K562 (cell line): ENCODE data around the gene TENM4. TPM values are rescaled to one million over a fixed set of nuclear protein-coding genes. Genes with fewer than 3 reads are reported as not detected.

Source experiments
- ATAC-seq: fragments of 200-7000 bp; cut with Tn5 transposase; 3 replicates; pipeline ENCODE4 v1.9.1; 2020; ENCODE audit warnings: moderate library complexity
- BruUV-seq: library from RNA; stranded (reverse); fragments of 400-500 nt; replicated peaks from 2 replicates; lab custom pipeline; 2021; lab: Mats Ljungman, UMichigan
- CTCF ChIA-PET: fragments of 300-600 bp; formaldehyde crosslinking; extraction: SDS; loops from one replicate; lab custom pipeline; 2021; ENCODE audit warnings: low intra/inter-chr PET ratio; lab: Yijun Ruan, JAX
- POLR2A ChIA-PET: fragments of 300-600, 350-650 bp; sonication (Branson Sonifier 250); formaldehyde crosslinking; extraction: SDS; loops from one replicate; lab custom pipeline; 2021; ENCODE audit warnings: antibody characterized with exemption, inconsistent platforms; lab: Yijun Ruan, JAX
- DNase-seq, 4 experiments: peaks; one replicate each; pipeline versions ENCODE4 v3.0.0 to v3.0.0-alpha.2; 2011 to 2018; ENCODE audit warnings: low spot score in 3 of 4, mixed read lengths in 3 of 4; ENCODE audit errors: extremely low read depth in 1 of 4
- FAIRE-seq: peaks from 2 replicates; lab custom pipeline; 2011; peaks lifted over from hg19 to GRCh38; lab: Jason Lieb, UNC
- H2AFZ ChIP-seq: 2 replicates; pipeline ENCODE4 v1.6.0; 2011; ENCODE audit warnings: low read depth, low read length, control low read depth, inconsistent platforms
- H3K27ac ChIP-seq: fragments of 200-600 bp; 3 replicates; pipeline ENCODE4 v1.8.0; 2011; ENCODE audit warnings: low read depth, mild to moderate bottlenecking, control low read depth, inconsistent platforms, low read length, moderate library complexity, mixed read lengths; ENCODE audit errors: extremely low read depth
- H3K27me3 ChIP-seq, 2 experiments: fragments of 300-600 bp in 1 of 2; 2 replicates in 1 of 2; 3 replicates in 1 of 2; pipeline versions ENCODE4 v1.6.0 to v1.8.0; 2011; ENCODE audit warnings: inconsistent platforms in 2 of 2, low read length in 2 of 2, mild to moderate bottlenecking in 1 of 2, mixed read lengths in 1 of 2, moderate library complexity in 1 of 2; ENCODE audit not compliant: control insufficient read depth in 2 of 2, insufficient read depth in 2 of 2
- H3K36me3 ChIP-seq: fragments of 300-600 bp; 3 replicates; pipeline ENCODE4 v1.8.0; 2011; ENCODE audit warnings: mild to moderate bottlenecking, low read length, inconsistent platforms; ENCODE audit not compliant: control insufficient read depth, insufficient read depth
- H3K4me1 ChIP-seq, 2 experiments: fragments of 200-600 bp in 1 of 2; replicated peaks in 1 of 2; 2 replicates in 1 of 2; 3 replicates in 1 of 2; pipeline versions ENCODE4 v1.5.1 to v1.8.0; 2011; ENCODE audit warnings: inconsistent platforms in 2 of 2, low read length in 2 of 2, mild to moderate bottlenecking in 1 of 2, mixed read lengths in 1 of 2, moderate library complexity in 1 of 2; ENCODE audit not compliant: control insufficient read depth in 2 of 2, insufficient read depth in 2 of 2
- H3K4me2 ChIP-seq: 2 replicates; pipeline ENCODE4 v1.6.1; 2011; ENCODE audit warnings: low read length, control low read depth, inconsistent platforms, mixed read lengths; ENCODE audit not compliant: insufficient read depth
- H3K4me3 ChIP-seq: fragments of 200-600 bp; sonication (generic), shearing (Covaris generic); 2 replicates; pipeline ENCODE4 v1.5.1; 2016; ENCODE audit warnings: control low read depth, inconsistent platforms
- H3K79me2 ChIP-seq: fragments of 200-600 bp; 3 replicates; pipeline ENCODE4 v1.8.0; 2011; ENCODE audit warnings: low read length, inconsistent platforms; ENCODE audit not compliant: control insufficient read depth, insufficient read depth
- H3K9ac ChIP-seq, 2 experiments: 2 replicates each; pipeline versions ENCODE4 v1.6.0 to v1.6.1; 2011; ENCODE audit warnings: low read depth in 2 of 2, low read length in 2 of 2, control low read depth in 1 of 2, inconsistent platforms in 1 of 2, mild to moderate bottlenecking in 1 of 2, mixed read lengths in 1 of 2; ENCODE audit not compliant: insufficient read depth in 1 of 2
- H3K9me1 ChIP-seq: one replicate; pipeline ENCODE4 v1.6.0; 2011; ENCODE audit warnings: inconsistent platforms, mild to moderate bottlenecking, low read length, moderate library complexity; ENCODE audit not compliant: control insufficient read depth, insufficient read depth
- H3K9me3 ChIP-seq: replicated peaks from 2 replicates; pipeline ENCODE4 v1.5.1; 2011; ENCODE audit warnings: low read depth, low read length, inconsistent platforms; ENCODE audit not compliant: control insufficient read depth, insufficient read depth
- H4K20me1 ChIP-seq: replicated peaks from 2 replicates; pipeline ENCODE4 v1.6.1; 2011; ENCODE audit warnings: low read length, inconsistent platforms, mixed read lengths; ENCODE audit not compliant: control insufficient read depth, insufficient read depth
- HDAC6 ChIP-seq: IDR thresholded peaks from 2 replicates; pipeline ENCODE4 v1.6.1; 2012; ENCODE audit warnings: low read depth, mild to moderate bottlenecking, control low read depth, inconsistent platforms, low read length, moderate library complexity
- NFE2L1 ChIP-seq: fragments of 450-650 bp; IDR thresholded peaks from 2 replicates; pipeline ENCODE4 v1.6.1; 2016; ENCODE audit warnings: missing genetic modification characterization, low read depth, mild to moderate bottlenecking, missing compliant biosample characterization, moderate library complexity, borderline replicate concordance
- NFIC ChIP-seq: fragments of 450-650 bp; IDR thresholded peaks from 2 replicates; pipeline ENCODE4 v1.6.1; 2017; ENCODE audit warnings: mild to moderate bottlenecking, inconsistent platforms
- NKRF ChIP-seq: fragments of 450-650 bp; IDR thresholded peaks from 2 replicates; pipeline ENCODE4 v1.6.1; 2016; ENCODE audit warnings: borderline replicate concordance
- ZNF224 ChIP-seq: sonication (generic); formaldehyde crosslinking; IDR thresholded peaks from 2 replicates; pipeline ENCODE4 v1.8.0; 2022; ENCODE audit warnings: mild to moderate bottlenecking, missing genetic modification reagents
- WGBS: fragments of 100-300 bp; shearing (Covaris generic); methylation state at CpG from one replicate; pipeline ENCODE4 v1.1.6; 2016; ENCODE audit warnings: low coverage, mixed read lengths; ENCODE audit not compliant: insufficient coverage; ENCODE audit errors: missing lambda C conversion rate; 5-methylcytosine and 5-hydroxymethylcytosine counted together
- in situ Hi-C: fragments of 300-500 bp; cut with MboI; formaldehyde crosslinking; loops from 4 replicates; pipeline ENCODE4 v1.15.0; 2018; ENCODE audit warnings: inconsistent platforms, mixed read lengths
- intact Hi-C: fragments of 100-400 bp; cut with micrococcal nuclease; formaldehyde crosslinking; loops from 2 replicates; pipeline ENCODE4 v1.14.2; 2022
- polyA plus RNA-seq, 8 experiments: library from polyadenylated mRNA; depleted of rRNA in 4 of 8; stranded (reverse) in 5 of 8; unstranded in 3 of 8; fragments of >200 nt; fragmentation: Nextera tagmentation in 2 of 8; fragmentation: Illumina TruSeq in 1 of 8; extraction: Ambion mirVana in 2 of 8; extraction: Trizol in 1 of 8; gene quantifications; 2 replicates each; pipeline versions ENCODE4 v1.2.1 to v1.2.3, GENCODE V29; 2011 to 2014; ENCODE audit warnings: inconsistent platforms in 1 of 8, missing spikeins in 1 of 8
- total RNA-seq, 7 experiments: library from RNA; depleted of rRNA in 6 of 7; stranded (reverse); fragments of >200 nt in 6 of 7; fragmentation: Illumina TruSeq in 2 of 7; extraction: Trizol in 2 of 7; gene quantifications; 2 replicates each; pipeline versions ENCODE4 v1.2.1 to v1.2.3, GENCODE V29; 2011 to 2021; ENCODE audit warnings: low replicate concordance in 1 of 7

The TENM4 gene
- total and polyA plus RNA-seq, 9 of the 15 experiments (the other 6 are each of a cell fraction or from before 2014, with no cell fraction given) = 0.16 TPM; not detected in 8

GRCh38 chr11:79390923-79391322 is 49.9 kb downstream of the TENM4 start:
- intact Hi-C loops (no loop called here), in situ Hi-C loops (no loop called here)
- no peaks in the 10 kb centered on the region for H3K9me3 ChIP-seq
- H3K27ac ChIP-seq = no peak overlapping the region
- no peak overlapping the region for H3K9ac ChIP-seq
- CTCF ChIA-PET = no interaction called here
- no TSS peak for BruUV-seq
- no peaks in the 10 kb centered on the region for H3K9me1 ChIP-seq
- H3K36me3 ChIP-seq = no peaks in the 10 kb centered on the region
- no peak overlapping the region for H3K4me2 ChIP-seq
- POLR2A ChIA-PET = interaction anchor here (0.7 kb wide), 1 partner anchor 277 kb away, joined by 3 read pairs; no protein-coding TSS in a partner anchor
- 0% methylated on average over 2 of the region's 2 CpGs for WGBS
- TF ChIP-seq HDAC6 = no peak
- no peak for TF ChIP-seq NFE2L1 (tag)
- TF ChIP-seq NKRF = no peak
- TF ChIP-seq, all 486 proteins: peak for 0
- Histone ChIP-seq H3K79me2 (no peaks in the 10 kb centered on the region), H3K4me1 (no peaks in the 10 kb centered on the region), H3K4me3 (no peak overlapping the region), H2AFZ (no peak overlapping the region), H3K27me3 (no peaks in the 10 kb centered on the region), H4K20me1 (no peaks in the 10 kb centered on the region)
- no peak for ATAC-seq
- DNase-seq = no peak
- FAIRE-seq = no peak

- in situ Hi-C loops = no loop called here
- DNase-seq (no peak), ATAC-seq (no peak), FAIRE-seq (no peak)
- TF ChIP-seq ZNF224 (CRISPR knock-in tag) (no peak), NFIC (peak; percentile 56)
- no peak overlapping the region for H3K27ac ChIP-seq
- no peaks in the 10 kb centered on the region for H3K9me1 ChIP-seq
- WGBS = 0% methylated on average over 2 of the region's 2 CpGs
- H3K79me2 ChIP-seq = no peaks in the 10 kb centered on the region
- intact Hi-C loops = no loop called here
- no peaks in the 10 kb centered on the region for H3K36me3 ChIP-seq
- H3K9me3 ChIP-seq = no peaks in the 10 kb centered on the region
- ChIA-PET POLR2A (interaction anchor here (0.7 kb wide), 1 partner anchor 277 kb away, joined by 3 read pairs; no protein-coding TSS in a partner anchor), CTCF (no interaction called here)
- H3K4me3 ChIP-seq = no peak overlapping the region
- no peaks in the 10 kb centered on the region for H3K27me3 ChIP-seq
- H4K20me1 ChIP-seq = no peaks in the 10 kb centered on the region
- H3K4me2 ChIP-seq = no peak overlapping the region
- no TSS peak for BruUV-seq
- H2AFZ ChIP-seq = no peak overlapping the region
- H3K4me1 ChIP-seq = no peaks in the 10 kb centered on the region
- H3K9ac ChIP-seq = no peak overlapping the region
Observed at GRCh38 chr11:79390477-79390876, 50.4 kb downstream of the TENM4 start.
